Stimulated activated CD4-positive, alpha-beta T cell treated with anti-CD3 and anti-CD28 coated beads, Interleukin-2, amount 100 ng/mL, for 24 hours (primary cell): ENCODE measurements around the gene PGAP3.

ENCODE experiments used
- DNase-seq, 2 donors: peaks; one replicate each; pipeline ENCODE4 v3.0.0-alpha.2; 2020

PGAP3 gene

DNA sequence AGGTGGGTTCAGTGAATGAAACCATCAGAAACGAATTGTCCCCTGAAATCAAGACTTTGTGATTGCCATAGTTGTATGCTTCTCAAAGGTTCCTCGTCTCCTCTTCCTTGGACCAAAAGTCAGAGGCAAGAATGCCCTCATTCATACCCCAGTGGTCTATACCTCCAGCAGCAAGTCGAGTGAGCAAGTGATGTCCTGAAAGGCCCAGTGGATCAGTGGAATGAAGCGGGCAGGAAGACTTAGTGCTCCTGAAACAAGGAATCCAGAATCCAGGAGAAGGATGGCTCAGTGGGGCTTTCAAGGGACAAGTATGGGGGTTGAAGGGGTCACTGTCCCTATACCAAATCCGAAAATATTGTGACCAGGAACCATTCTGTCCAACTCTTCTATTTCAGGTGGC lies 6.7 kb upstream of the PGAP3 start:
- no peak for DNase-seq

DNA sequence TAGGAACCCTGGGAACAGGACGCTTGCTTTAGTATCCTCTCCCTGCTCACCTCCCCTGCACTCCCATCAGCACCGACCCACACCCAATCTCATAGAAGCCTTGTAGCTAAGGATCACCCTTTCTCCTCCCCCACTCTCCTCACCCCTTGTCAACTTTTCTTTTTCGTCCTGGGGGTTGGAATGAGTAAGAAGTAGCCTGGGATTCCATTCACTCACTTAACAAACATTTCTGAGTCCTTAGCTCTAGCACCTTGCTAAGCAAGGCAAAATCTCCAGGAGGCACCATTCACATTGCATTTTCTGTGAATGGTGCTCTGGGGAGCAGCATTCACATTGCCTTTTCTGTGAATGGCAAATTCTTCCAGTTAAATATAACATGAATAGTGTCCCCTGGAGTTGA lies 1.1 kb upstream of the PGAP3 start:
- no peak for DNase-seq

DNA sequence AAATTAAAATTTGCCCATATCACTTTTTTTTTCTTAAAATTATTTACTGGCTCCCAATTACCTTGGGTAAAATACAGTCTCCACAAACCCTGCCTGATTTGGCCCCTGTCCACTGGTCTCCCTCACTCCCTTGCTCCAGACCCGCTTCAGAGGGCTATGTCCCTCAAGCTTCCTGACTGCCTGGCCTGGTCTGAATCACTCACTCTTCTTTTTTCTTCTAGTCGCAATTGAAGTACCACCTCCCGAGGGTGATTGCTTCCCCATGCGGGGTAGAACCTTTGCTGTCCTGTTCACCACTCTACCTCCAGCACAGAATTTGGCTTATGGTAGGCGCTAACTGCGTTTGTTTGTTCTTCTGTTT lies 598 bp upstream of the PGAP3 start:
- no peak for DNase-seq

DNA sequence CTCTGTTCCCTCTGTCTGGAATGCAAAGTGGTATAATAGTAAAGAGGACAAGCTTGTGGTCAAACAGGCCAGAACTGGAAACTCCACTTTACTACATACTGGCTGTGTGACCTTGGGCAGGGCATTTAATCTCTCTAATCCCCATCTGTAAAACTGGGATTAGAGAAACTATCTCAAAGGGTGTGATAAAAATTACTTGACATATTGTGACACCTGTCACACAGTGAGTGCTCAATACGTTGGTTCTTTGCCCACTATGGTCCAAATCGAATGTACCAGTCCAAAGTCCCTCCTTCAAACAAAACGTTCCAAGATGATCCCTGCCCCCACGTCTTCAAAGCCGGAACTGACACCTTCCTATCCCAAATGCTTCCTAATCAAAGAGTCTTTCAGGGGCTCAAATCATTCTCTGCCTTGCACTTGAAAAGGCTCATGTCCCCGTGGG lies 734 bp downstream of the PGAP3 start:
- no peak for DNase-seq

DNA sequence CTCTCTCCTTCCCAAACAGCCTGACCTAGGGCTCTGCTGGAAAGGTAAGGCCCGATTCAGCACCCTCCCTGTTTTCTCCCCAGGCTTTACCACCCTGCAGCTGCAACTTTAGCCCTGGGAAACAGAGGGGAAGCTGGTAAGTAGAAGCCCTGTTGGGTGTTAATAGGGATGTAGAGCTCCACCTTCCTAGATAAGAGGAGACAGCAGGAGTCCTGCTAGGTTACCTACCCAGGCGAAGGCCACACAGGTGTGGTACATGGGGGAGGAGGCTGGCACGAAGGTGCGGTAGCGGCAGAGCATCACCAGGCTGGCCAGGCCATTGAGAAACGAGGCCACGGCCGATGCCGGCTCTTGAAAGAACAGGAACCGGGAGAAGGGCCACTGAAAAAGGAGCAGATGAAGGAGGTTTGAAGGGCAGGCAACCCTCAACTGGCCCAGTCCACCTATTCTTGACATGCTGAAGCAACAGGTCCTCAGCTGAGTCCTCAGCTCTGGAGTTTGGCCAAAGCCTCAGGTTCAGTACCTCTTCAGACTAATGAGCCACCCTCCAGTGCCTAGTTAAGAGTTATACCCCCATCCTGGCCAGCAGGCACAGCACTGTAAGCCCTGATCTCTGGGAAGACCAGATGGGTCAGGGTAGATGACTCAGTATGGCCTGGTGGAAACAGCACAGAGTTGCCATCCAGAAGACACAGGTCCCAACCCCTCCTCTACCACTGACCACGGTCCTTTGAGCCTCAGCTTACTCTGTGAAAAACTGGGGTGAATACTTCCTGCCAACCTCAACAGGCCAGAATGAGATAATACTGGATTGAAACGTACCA lies 3.3 kb downstream of the PGAP3 start:
- no peak for DNase-seq

DNA sequence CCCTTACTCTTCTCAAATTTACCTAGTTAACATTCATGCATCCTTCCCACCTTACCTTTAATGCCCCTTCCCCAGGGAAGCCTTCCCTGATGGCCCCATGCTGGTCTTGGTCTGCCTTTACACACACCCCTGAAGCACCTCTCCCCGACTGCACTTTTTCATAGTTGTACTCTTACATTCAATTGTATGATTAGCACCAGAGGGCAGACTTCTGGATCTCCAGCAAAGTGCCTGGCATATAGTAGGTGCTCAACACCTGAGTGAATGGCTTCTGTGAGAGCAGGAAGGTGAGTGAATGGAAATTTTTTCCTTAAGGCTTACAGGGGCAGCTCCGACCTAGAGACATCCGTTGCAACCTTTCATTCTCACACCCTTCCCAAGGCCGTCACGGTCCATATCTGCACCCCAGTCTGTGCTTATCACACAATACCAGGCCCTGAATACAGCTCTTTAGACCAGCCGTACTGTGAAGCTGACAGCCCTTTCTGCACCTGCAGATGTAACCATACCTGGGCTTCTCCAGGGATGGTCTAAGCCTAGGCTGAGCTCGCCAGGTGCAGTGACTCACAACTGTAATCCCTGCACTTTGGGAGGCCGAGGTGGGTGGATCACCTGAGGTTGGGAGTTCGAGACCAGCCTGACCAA lies 4.4 kb downstream of the PGAP3 start:
- no peak for DNase-seq

DNA sequence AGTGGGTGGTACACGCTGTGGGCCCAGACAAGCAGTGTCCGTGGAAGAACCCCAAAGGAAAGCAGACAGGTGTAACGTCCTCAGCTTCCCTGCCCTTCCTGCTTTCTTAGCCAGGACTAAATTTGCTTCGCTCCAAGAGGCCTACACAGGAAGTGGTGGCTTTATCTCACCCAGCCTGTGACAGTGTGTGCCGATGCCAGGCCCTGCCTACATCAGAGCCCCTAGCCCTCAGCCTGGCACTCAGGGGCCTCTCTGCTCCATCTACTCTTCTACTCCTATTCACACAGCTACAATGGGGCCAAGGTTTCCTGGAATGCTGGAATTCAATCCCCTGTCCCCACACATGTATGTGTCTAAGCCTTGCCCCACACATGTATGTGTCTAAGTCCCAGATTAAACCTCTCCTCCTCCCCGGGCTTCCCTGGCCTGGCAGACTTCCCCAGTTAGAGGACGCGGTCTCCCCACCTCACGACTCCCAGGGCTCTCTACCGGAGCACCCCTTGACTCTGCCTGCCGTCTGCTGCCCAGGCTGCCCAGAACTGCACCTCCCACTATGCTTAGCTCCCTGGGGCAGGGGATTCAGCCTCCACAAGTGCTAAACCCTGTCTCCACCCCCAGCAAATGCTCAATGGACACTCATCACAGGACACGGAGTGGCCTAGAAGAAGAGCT lies 8.2 kb downstream of the PGAP3 start:
- DNase-seq = peak in 1 of 2 donors; percentile 33

DNA sequence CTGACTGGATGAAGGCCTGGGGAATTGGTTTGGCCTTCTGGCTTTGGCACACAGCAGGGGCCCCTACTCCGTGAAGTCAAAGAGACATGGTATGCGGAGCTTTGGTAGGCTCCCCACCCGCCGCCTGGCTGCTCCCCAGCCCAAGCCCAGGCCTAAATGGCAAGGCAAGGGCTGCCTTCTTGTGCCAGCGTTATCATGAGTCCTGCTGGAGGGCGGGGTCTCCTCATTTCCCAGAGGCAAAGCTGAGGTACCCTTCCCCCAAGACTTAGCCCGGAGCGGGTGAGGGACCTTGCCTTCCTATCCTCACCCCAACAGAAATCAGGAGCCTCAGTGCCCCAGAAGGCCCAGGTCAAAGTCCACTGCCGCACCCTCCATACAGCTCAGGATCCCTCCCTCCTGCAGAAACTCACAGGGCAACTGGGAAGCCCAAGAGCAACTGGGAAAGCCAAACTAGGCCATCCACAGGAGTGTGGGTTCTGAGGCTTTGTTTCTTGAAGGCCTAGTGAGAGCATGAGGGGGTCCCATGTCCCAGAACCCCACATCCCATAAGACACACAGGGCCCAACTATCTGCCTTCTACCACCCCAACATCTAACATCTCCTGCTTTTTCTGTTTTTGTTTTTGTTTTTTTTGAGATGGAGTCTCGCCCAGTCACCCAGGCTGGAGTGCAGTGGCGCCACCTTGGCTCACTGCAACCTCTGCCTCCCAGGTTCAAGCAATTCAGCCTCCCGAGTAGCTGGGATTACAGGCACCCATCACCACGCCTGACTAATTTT lies 9.3 kb downstream of the PGAP3 start:
- DNase-seq = no peak

DNA sequence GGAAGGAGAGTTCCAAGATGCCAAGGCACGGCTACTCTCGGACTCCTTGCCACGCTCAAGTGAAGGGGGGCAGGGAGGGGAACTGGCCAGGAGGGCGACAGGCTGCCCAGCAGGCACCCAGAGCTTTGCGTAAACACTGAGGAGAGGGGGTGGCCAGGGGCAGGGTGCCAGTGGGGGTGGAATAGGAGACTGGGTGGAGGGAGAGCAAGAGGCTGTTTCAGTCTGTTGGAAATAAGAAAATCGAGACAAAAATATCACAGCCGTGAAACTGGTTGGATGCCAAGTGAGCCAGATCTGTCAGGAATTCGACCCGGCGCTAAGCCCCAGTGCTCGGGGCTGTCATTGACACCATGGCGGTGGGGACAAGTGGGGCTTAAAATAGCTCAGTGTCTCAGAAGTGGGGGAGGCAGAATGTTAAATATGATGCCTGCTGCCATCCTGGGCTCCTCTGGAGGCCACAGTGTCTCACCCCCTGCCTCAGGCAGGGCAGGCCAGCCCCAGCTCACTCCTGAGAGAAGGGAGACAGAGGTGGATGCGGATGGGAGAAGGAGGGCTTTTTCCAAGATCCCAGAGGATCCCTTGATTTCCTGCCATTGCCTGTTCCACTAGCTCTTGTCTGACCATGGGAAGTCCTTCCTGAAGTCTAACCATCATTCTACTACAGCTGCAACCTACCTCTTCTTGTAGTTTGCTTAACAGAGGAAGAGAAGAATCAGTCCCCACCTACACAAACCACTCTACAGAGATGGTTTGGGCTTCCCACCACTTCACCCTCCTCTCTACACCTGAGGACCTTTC lies 10.1 kb downstream of the PGAP3 start:
- DNase-seq = no peak

DNA sequence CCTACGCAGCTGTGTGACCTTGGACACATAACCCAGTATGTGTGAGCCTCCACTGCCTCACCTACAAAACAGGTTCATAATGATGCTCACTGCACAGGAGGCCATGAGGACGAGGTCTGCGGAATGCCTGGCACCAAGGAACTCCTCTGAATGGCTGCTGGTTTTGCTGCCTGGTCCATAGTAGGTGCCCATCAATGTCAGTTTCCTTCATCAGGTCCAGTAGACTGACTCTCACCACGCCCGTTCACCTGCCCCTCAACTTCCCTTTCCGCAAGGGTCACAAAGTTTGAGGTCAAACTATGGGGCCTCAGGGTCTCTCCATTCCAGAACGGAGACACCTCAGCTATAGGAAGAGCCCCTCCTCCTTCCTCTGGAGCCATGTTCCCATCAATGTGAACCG lies 10.8 kb downstream of the PGAP3 start:
- DNase-seq = no peak

DNA sequence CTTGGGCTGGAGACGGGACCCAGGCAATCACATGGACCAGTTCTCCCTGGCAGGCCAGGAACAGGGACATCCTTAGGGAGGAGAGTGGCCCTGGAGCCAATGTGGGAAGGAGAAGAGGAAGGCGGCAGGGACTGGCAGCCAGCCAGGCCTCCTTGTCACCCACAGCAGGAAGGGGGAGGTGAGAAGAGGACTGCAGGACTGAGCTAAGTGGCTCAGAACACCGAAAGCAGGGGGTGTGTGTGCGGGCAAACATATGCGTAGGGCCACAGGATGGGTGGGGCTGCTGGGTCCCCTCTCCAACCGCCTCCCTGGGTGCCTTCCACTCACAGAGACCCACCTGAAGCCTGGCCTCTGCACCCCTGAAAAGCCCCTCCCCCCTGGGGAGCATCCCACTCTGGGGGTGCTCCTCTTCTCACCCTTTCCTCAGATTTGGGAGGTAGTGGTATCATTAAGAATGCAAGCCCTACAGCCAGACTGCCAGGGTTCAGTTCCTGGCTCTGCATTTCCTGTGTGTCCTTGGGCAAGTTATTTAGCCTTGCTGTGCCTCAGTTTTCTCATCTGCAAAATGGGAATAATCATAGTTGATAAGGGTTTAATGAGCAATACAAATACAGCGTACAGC lies 11.5 kb downstream of the PGAP3 start:
- DNase-seq = peak in 1 of 2 donors; percentile 33

DNA sequence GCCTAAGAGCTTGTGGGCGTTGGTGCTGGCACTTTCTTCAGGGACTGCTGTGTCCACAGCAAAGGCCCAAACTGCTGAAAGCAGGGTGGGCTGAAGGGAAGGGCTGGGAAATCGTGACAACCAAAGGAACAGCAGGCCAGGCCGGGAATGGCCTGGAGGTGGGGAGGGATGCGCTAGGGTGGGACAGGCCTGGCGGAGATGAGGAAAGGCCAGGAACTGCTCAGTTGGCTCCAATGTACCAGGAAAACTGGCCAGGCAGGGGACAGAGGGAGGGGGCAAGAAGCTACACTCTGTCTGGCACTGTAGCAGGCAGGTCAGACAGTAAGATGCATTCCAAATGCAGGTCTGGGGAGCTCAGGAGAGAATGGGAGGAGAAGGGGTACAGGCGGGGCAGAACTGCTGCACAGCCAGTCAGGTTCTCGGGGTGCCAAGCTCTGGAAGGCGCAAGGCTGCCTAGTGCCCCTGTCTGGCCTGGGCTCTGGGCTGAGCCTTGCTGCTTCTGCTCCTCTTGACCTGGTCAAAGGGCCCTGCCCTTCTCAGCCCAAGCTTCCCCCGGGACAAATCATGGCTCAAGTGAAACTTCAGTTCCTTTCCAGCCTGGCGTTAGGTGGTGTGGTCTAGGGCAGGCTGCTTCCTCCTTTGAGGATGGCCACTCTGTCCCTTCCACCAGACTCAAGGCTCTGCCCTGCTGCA lies 12.3 kb downstream of the PGAP3 start:
- DNase-seq = no peak

DNA sequence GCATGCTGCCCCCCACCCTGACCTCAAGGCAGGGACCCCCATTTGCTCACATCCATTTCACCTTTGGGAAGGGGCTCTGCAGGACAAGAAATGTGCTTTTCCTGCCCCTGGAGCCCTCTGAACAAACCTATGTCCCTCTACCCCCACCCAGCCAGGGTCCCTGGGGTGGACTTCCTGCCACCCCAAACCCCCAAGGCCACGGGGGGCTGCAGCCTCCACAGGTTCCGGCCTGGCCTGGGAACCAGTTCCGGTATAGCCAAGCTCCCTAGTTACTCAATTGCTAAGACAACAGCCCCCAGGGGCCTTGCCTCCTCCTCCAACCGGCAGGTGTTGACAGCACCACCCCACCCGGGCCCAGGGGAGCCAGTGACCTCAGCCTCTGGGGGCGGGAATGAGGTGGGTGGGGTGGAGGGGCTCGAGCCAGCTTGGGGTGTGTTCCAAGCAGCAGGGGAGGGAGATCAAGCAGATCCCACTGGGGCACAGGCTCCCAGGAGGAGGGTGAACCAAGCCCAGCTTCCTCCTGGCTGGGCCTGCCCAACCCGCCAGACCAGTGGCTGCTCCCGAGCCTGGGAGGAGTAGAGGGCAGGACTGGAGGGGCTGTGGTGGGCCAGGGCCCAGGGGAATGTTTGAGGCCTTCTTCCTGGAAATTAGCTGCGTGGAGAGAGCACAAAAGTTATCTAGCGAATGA lies 13.0 kb downstream of the PGAP3 start:
- no peak for DNase-seq

DNA sequence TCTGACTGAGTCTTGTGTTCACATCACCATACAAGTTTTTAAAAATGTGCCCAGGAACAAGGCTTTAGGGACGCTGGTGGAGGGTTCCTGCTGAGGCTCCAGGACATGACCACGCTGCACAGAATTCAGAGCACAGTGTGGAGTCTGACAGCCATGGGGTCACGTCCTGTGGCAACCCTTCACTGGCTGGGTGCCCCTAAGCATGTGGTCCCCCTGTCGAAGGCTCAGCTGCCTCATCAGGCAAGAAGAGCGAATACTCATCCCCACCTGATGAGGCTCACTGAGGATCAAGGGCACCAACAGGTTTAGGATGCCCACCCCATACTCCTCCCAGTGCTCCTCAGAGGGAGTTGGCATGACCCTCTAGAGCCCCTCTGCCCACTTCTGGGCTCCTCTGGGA lies 13.7 kb downstream of the PGAP3 start:
- no peak for DNase-seq

DNA sequence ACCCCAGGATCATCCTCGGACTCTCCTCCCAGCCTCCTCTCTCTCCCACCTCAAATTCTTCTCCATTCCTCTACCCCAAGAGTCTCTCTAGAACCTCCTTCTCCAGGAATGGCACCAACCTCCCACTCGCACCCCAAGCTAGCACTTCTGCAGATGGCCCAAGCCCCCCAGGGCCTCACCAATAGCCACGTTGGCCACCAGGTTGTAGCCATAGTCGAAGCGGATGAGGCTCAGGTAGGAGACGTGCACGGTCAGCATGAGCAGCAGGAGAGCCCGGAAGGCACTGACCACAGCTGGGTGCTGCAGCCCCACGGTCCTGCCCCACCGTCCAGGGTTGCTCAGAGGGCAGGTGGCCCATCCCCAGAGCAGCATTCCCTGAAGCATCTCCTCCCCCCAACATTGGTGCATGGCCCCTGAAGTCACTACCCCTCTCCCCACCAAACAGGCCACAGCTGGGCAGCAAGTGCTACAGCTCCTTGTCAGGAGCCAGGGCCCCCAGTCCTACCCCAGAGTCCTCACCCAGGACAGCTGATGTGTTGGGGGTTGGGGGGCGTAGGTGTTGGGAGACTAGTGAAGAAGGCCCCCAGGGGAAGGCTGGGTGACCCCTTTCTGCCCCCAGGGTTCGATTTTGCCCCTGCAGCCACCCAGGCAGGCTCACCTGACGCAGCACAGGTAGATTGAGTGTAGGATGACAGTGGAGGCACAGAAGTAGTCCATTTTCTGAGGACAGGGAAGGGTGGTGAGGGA lies 14.3 kb downstream of the PGAP3 start:
- no peak for DNase-seq

DNA sequence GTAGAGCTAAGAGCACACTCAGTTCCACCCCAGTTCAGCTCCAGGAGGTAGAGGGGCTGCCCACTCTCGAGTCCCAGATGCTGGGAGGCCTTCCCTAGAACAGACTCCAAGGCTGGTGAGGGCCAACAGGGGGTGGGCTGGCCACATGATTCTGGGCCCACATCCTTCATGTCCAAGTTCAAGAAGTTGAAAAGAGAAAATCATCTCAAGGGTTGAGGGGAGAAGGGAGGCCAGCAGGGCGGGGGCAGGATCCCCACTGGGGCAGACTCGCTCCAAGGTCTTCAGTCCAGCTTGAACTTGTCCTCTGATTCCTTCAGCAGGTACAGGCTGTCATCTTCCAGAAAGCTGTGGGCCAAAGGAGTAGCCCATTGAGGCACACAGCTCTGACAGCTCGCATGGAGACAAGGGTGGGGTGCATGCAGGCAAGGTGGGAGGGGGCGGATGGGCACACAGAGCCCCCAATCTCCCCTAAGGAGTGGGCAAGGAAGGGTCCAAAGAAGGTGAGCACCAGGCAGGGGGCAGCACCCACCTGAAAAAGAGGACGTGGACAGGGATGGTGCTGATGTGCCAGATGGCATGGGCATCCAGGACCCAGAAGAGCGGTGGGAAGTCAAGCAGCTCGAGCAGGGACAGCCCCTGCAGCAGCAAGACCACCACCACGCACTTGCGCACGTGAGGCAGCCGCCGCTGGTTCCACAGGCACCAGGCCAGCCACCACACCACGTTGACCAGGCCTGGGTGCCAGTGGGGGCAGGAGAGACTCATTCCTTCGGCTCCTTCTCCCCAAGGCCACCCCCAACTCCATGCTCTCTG lies 15.1 kb downstream of the PGAP3 start:
- no peak for DNase-seq

DNA sequence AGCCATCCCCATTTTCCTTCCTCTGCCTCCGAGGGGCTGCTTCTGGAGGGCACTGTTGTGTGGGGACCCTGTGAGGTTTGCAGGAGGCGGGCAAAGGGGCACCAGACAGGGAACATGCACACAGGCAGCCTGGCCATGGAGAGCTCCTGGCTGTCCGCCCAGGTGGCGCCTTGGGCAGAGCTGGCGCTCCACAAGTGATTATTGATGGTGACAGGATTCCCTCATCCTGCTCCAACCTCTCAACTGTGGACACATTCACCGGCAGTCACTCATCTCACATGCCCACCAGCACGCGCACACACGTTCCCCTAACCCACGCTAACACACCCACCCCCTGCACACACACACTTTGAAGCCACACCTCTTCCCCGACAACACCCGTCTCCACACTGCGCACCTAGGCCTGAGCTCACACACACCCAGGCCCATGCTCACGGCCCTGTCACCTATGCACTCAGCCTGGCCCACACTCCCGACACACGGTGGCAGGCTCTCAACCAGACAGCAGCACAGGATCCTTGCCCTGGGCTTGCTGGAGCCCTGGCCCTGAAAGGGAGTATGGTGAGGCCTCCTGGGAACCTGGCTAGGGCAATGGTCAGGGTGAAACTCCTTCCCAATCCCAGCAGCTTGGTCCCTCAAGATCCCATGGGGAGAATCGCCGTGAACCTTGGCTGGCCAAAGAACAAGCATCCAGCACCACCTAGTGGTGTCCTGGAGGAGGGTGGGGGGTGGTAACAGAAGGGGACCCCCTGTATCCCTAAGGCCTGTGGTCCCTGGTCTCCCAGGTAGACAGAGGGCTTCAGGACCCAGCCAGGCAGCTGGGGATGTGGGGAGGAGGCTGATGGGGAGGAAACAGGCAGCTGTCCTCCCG lies 16.0 kb downstream of the PGAP3 start:
- no peak for DNase-seq

DNA sequence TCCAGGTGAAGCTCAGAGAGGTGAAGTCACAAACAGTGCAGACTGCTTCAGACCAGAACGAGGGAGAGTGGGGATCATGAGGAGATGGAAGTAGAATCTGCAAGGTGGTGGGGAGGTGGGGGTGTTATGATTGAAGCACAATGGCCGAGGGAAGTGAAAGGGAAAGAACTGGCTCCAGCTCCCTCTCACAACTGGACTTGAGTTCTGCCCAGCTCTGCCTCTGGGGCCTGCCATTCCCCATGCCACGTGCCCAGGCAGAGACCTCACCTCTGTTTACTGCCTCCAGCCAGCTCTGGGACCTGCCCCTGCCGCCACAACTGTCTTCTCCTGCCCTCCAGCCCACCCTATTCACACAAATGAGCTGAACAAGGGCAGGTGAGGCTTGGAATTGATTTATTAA lies 17.1 kb downstream of the PGAP3 start:
- DNase-seq = no peak
